ENCODE results near the gene RHBG. TPM values are rescaled to one million over a fixed set of nuclear protein-coding genes. Genes with fewer than 3 reads are reported as not detected.

The RHBG gene
- total and polyA plus RNA-seq, 2 donors (not counting 3 experiments of a cell fraction or from before 2014, with no cell fraction given), result not detected

DNA sequence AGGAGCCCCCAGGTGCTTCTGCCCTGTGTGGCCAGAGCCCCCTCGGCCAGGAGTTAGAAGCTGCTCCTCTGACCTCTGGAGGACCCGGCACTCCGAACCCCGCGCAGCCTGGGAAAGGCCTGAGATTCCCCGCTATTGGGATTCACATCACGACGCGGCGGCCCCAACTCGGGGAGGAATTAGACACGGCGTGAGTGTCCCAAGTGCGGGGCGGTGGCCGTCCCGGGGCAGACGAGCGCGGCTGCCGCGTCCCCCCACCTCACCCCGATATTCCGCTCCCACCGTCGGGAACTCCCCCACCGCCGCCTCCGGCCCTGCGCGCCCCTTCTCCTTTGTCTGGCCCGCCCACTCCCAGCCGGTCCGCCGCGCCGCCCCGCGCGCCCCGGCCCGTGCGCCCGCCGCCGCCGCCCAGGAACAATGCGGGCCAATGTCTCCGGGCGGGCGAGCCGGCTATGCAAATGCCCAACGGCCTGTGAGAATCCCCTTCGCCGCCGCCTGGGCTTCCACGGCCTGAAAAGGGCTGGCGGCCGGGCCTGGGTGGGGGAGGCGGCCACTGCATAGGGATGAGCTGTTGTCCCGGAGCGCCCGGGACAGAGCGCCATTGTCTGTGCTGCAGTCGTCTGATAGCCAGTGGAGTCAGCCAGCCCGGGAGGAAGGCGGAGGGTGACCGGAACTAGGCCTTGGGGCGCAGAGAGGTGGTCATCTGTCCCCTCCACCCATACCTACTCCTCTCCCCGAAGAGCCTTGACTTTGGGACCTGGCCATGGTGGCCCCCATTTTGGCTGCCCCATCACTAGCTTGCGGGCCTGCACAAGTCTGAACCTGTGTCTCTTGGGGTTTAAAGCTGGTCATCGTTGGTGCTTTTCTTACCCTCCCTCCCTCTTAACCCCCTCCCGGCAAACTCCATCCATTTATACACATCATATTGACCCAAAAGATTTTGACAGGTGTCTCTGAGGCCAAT lies 19.4 kb downstream of the RHBG start:
- no peak overlapping the region for H2AFZ ChIP-seq (ENCODE audit: low read depth, low read length)
- no TSS peak for BruUV-seq (replicated peaks)
- H3K9me1 ChIP-seq (replicated peaks; ENCODE audit: control insufficient read depth, extremely low read depth, insufficient read depth, low read length), result no peaks in the 10 kb centered on the region
- H3K27ac ChIP-seq (ENCODE audit: insufficient read depth, low read depth, low read length), result no peak overlapping the region
- no peak for DNase-seq (ENCODE audit: low read depth, low spot score)
- ChIA-PET POLR2A (no interaction called here), CTCF (interaction anchor here (1.0 to 3.2 kb wide), 4 partner anchors 54 to 220 kb away, joined by 3 to 39 read pairs (median 7); no protein-coding TSS in a partner anchor)
- H3K9ac ChIP-seq (replicated peaks; ENCODE audit: extremely low read depth, insufficient read depth, low read length), result no peak overlapping the region
- H4K20me1 ChIP-seq (replicated peaks; ENCODE audit: control insufficient read depth, extremely low read depth, insufficient read depth, low read length), result no peaks in the 10 kb centered on the region
- no peak overlapping the region for H3K4me3 ChIP-seq (replicated peaks in 1 of 3; ENCODE audit: insufficient read depth in 1 of 3, low read depth in 1 of 3, low read length in 3 of 3)
- H3K9me3 ChIP-seq (replicated peaks; ENCODE audit: control insufficient read depth, insufficient read depth, low read length), result no peaks in the 10 kb centered on the region
- H3K4me2 ChIP-seq (ENCODE audit: insufficient read depth, low read length), result no peak overlapping the region
- FAIRE-seq, result no peak
- H3K36me3 ChIP-seq (ENCODE audit: control insufficient read depth in 2 of 2, extremely low read depth in 1 of 2, insufficient read depth in 2 of 2, low read length in 2 of 2), result no peaks in the 10 kb centered on the region
- peaks cover 26 to 36% of the 10 kb centered on the region in 2 experiments for H3K27me3 ChIP-seq (ENCODE audit: control insufficient read depth in 2 of 2, insufficient read depth in 2 of 2, low read length in 2 of 2)
- intact Hi-C loops (cut with micrococcal nuclease), result no loop called here
- H3K4me1 ChIP-seq (ENCODE audit: control insufficient read depth, extremely low read depth, insufficient read depth, low read length), result peaks cover 3% of the 10 kb centered on the region
- no peaks in the 10 kb centered on the region for H3K79me2 ChIP-seq (ENCODE audit: control insufficient read depth, insufficient read depth, low read length)
- dilution Hi-C loops (cut with MboI; ENCODE audit: extremely low pct_ligation_motif_present, low sequenced_read_pairs), result no loop called here
- TF ChIP-seq JUN (IDR thresholded peaks at IDR 0.05; ENCODE audit: borderline replicate concordance, insufficient read depth, insufficient read length, low read depth) (no peak), EZH2 (IDR thresholded peaks at IDR 0.05; ENCODE audit: borderline replicate concordance, low read depth, low read length, severe bottlenecking) (peak; percentile 69), MYC (IDR thresholded peaks at IDR 0.05; ENCODE audit: low read depth, low read length) (no peak), GATA2 (IDR thresholded peaks at IDR 0.05; ENCODE audit: insufficient read depth, insufficient read length, low read depth, low read length) (no peak), POLR2A (IDR thresholded peaks at IDR 0.05; ENCODE audit: low read depth, low read length) (no peak)
- TF ChIP-seq, protein P1, sequence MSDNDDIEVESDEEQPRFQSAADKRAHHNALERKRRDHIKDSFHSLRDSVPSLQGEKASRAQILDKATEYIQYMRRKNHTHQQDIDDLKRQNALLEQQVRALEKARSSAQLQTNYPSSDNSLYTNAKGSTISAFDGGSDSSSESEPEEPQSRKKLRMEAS (IDR thresholded peaks at IDR 0.05; ENCODE audit: insufficient read depth, insufficient read length), result no peak

DNA sequence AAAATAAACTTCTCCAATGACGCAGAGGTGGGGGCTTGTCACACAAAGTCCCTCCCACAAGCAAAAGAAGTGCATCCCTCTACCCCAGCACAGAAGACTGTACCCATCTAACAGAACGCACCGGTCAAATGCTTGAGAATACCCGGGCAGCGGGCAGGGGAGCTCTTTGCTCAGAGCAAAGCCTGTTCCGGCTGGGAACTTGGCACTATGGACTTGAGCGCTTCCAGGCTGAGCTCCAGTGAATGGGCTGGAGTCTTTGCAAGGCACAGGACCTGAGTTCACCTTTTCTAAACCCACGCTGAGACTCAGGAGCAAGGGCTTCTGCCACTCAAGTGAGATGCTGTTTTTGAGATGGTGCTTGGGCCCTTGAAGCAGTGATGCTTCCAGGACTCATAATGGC lies 20.3 kb downstream of the RHBG start:
- intact Hi-C loops (cut with micrococcal nuclease) (no loop called here), dilution Hi-C loops (cut with MboI; ENCODE audit: extremely low pct_ligation_motif_present, low sequenced_read_pairs) (no loop called here)
- FAIRE-seq (no peak), DNase-seq (ENCODE audit: low read depth, low spot score) (no peak)
- peaks cover 3% of the 10 kb centered on the region for H3K4me1 ChIP-seq (ENCODE audit: control insufficient read depth, extremely low read depth, insufficient read depth, low read length)
- H2AFZ ChIP-seq (ENCODE audit: low read depth, low read length), result no peak overlapping the region
- H3K27me3 ChIP-seq (ENCODE audit: control insufficient read depth in 2 of 2, insufficient read depth in 2 of 2, low read length in 2 of 2), result peaks cover 26 to 36% of the 10 kb centered on the region in 2 experiments
- no peaks in the 10 kb centered on the region for H3K36me3 ChIP-seq (ENCODE audit: control insufficient read depth in 2 of 2, extremely low read depth in 1 of 2, insufficient read depth in 2 of 2, low read length in 2 of 2)
- H3K4me2 ChIP-seq (ENCODE audit: insufficient read depth, low read length), result no peak overlapping the region
- no TSS peak for BruUV-seq (replicated peaks)
- ChIA-PET CTCF (interaction anchor here (1.0 to 3.2 kb wide), 5 partner anchors 9 to 219 kb away, joined by 3 to 39 read pairs (median 5); no protein-coding TSS in a partner anchor), POLR2A (no interaction called here)
- TF ChIP-seq, protein P1 (IDR thresholded peaks at IDR 0.05; ENCODE audit: insufficient read depth, insufficient read length), result no peak
- no peak for TF ChIP-seq GATA2 (IDR thresholded peaks at IDR 0.05; ENCODE audit: insufficient read depth, insufficient read length, low read depth, low read length)
- no peak for TF ChIP-seq POLR2AphosphoS5 (IDR thresholded peaks at IDR 0.05; ENCODE audit: insufficient read depth, low read depth, low read length)
- H3K4me3 ChIP-seq (replicated peaks in 1 of 3; ENCODE audit: insufficient read depth in 1 of 3, low read depth in 1 of 3, low read length in 3 of 3), result no peak overlapping the region
- no peaks in the 10 kb centered on the region for H3K9me3 ChIP-seq (replicated peaks; ENCODE audit: control insufficient read depth, insufficient read depth, low read length)
- H3K27ac ChIP-seq (ENCODE audit: insufficient read depth, low read depth, low read length), result no peak overlapping the region
- H4K20me1 ChIP-seq (replicated peaks; ENCODE audit: control insufficient read depth, extremely low read depth, insufficient read depth, low read length), result no peaks in the 10 kb centered on the region
- no peaks in the 10 kb centered on the region for H3K79me2 ChIP-seq (ENCODE audit: control insufficient read depth, insufficient read depth, low read length)
- no peak overlapping the region for H3K9ac ChIP-seq (replicated peaks; ENCODE audit: extremely low read depth, insufficient read depth, low read length)
- no peaks in the 10 kb centered on the region for H3K9me1 ChIP-seq (replicated peaks; ENCODE audit: control insufficient read depth, extremely low read depth, insufficient read depth, low read length)

Data from endothelial cell of umbilical vein (primary cell).